IMR-90 (cell line): ENCODE results near the gene FAM171A1.

Experiments
- CEBPB ChIP-seq: IDR thresholded peaks from 2 replicates; pipeline ENCODE4 v1.6.1; 2012; ENCODE audit warnings: low read depth, low read length, improper control_type of control experiment
- CTCF ChIP-seq: conservative IDR thresholded peaks from 2 replicates; pipeline ENCODE4 v1.5.1; 2012; ENCODE audit warnings: mild to moderate bottlenecking, low read depth, low read length, improper control_type of control experiment
- POLR2A ChIP-seq: IDR thresholded peaks from 2 replicates; pipeline ENCODE4 v1.6.1; 2012; ENCODE audit warnings: mild to moderate bottlenecking, low read depth, low read length
- RAD21 ChIP-seq: IDR thresholded peaks from 2 replicates; pipeline ENCODE4 v1.6.1; 2012; ENCODE audit warnings: low read length, improper control_type of control experiment

- TF ChIP-seq RAD21 (no peak), POLR2A (no peak), CTCF (no peak), CEBPB (no peak)
These were observed 17.5 kb downstream of the FAM171A1 start for GRCh38 chr10:15353471-15354017.
